A549 treated with RU486 at 1 μM for 4 hours (cell line): ENCODE measurements around the gene DOK4. TPM values are rescaled to one million over a fixed set of nuclear protein-coding genes. Genes with fewer than 3 reads are reported as not detected.

ENCODE experiments used
- total RNA-seq: library from RNA; stranded (reverse); fragments of 200-300 nt; extraction: Qiagen RNA extraction; gene quantifications from 5 replicates; pipeline ENCODE4 v1.2.3, GENCODE V29; 2022; ENCODE audit warnings: low read depth

Gene DOK4
- 31.8 to 52.7 TPM (median 38.6 TPM) in 5 replicates for total RNA-seq

DNA sequence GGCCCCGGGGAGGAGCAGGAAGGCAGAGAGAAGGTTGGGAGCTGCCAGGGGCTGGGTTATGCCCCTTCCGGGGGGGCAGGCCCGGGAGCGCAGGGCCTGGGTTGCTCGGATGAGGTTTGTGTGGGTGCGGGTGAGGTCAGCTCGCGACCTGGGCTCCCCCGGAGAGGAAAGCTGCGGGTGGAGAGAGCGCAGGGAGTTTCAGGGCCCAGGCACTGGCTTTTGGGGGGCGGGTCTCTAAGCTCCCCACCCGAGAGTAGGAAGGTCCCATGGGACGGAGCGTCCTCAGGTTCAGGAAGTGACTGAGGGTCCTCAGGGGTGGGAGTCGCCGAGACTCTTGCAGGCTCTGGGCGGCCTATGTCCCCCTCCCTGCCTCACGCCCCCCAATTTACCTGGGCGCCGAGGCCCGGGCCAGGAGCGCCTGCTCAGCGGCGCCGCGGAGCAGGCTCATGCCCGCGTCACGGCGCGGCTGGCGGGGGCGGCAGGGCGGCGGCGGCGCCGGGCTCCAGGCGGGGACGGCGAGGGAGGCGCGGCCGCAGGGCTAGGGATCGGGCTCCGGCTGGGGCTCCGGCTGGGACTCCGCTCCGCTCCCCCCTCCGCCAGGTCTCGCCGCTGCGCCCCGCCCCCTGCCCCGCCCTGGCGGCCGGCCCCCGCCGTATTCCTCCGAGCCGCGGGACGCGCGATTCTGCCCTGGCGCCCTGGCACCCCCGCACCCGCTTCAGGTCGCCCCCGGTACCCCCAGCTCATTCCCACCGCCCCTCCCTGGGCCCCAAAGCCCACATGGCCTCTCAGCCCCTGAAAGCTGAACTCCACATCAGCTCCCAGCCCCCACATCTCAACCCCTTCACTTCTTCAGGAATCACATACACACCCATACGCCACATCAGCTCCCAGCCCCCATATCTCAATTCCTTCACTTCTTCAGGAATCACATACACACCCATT lies at the start of gene DOK4:
Gene DOK4 (minus strand): TSS at position 578 of the 942 bp plus-strand sequence. CDS start 6,986 bp downstream, outside the sequence.

DNA sequence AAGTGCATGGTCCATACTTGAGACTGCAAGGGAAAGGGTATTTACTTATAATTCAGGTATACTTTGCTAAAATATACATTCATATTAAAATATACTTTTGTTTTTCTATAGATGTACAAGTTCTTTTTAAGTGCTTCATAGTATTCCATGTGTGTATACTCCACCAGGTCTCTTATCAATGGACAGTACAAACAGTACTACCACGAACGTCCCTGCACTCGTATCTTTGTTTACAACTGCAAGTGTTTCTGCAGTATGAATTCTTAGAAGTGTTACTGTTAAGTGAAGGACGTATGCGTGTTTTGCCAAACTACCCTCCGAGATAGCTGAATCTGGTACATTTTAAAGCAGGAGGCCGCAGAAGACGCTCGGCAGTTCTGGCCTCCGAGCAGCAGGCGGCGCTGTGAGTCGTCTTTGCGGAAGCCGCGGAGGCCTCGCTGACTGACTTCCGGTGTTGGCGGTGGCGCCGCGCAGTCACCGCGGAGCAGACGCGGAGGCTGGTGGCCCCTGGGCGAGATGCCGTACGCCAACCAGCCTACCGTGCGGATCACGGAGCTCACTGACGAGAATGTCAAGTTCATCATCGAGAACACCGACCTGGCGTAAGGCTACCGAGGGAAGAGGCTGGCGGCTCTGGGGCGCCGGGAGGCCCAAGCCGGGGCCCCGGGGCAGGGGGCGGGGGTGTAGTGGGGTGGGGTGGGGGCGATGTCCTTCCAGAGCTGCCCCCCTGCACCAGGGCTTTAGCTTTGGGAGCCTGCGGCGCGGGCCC lies 23.9 kb downstream of the DOK4 start, which contains the start of gene POLR2C:
Gene POLR2C (plus strand): TSS at position 471 of the 769 bp plus-strand sequence. CDS start 46 bp downstream, at position 517.

GRCh38 chr16:57447186-57447962 lies 38.9 kb downstream of the DOK4 start, which contains the start of the genes CIAPIN1 and COQ9:
CIAPIN1 (minus strand) TSS chr16:57447385; CDS start chr16:57440928, 6,457 bp downstream.
COQ9 (plus strand) TSS chr16:57447479; CDS start chr16:57447506, 27 bp downstream.

Other genes starting within 250 kb of the DOK4 start
- gene ARL2BP, start 241.2 kb downstream of the DOK4 start, total RNA-seq = 60.5 to 73.7 TPM (median 72.9 TPM) in 5 replicates
- gene PLLP, start 201.8 kb downstream of the DOK4 start, total RNA-seq = 1.3 to 1.6 TPM (median 1.3 TPM) in 5 replicates
- 0.06 to 0.08 TPM (median 0.06 TPM) in 3 of 5 replicates, not detected in the others for gene CCL22, start 127.7 kb downstream of the DOK4 start, total RNA-seq
- 0.07 to 0.28 TPM (median 0.11 TPM) in 5 replicates for gene CX3CL1, start 114.0 kb downstream of the DOK4 start, total RNA-seq
- gene CCL17, start 81.7 kb downstream of the DOK4 start, total RNA-seq = not detected in 5 replicates
- 72.0 to 86.3 TPM (median 75.6 TPM) in 5 replicates for gene CIAPIN1, start 39.1 kb downstream of the DOK4 start, total RNA-seq
- 40.0 to 55.2 TPM (median 50.3 TPM) in 5 replicates for gene COQ9, start 39.0 kb downstream of the DOK4 start, total RNA-seq
- gene POLR2C, start 23.8 kb downstream of the DOK4 start, total RNA-seq = 102 to 170 TPM (median 106 TPM) in 5 replicates
- gene CCDC102A, start 50.1 kb upstream of the DOK4 start, total RNA-seq = 6.3 to 9.4 TPM (median 8.8 TPM) in 5 replicates
- gene ADGRG5, start 56.1 kb upstream of the DOK4 start, total RNA-seq = 0.03 TPM in 2 of 5 replicates, not detected in the others
- gene ADGRG1, start 142.1 kb upstream of the DOK4 start, total RNA-seq = 155 to 254 TPM (median 183 TPM) in 5 replicates
- gene ADGRG3, start 181.8 kb upstream of the DOK4 start, total RNA-seq = 0.16 to 0.79 TPM (median 0.62 TPM) in 5 replicates
- gene DRC7, start 208.3 kb upstream of the DOK4 start, total RNA-seq = 0.10 TPM in 1 of 5 replicates, not detected in the others
- 15.0 to 20.8 TPM (median 20.3 TPM) in 5 replicates for gene KATNB1, start 249.3 kb upstream of the DOK4 start, total RNA-seq